ENCODE data around the gene RAB21.
"Not testable (repeated sequence)": the region's sequence is repeated elsewhere in the genome, so short reads cannot be mapped to it uniquely, and the experiment has no call there.

DNA sequence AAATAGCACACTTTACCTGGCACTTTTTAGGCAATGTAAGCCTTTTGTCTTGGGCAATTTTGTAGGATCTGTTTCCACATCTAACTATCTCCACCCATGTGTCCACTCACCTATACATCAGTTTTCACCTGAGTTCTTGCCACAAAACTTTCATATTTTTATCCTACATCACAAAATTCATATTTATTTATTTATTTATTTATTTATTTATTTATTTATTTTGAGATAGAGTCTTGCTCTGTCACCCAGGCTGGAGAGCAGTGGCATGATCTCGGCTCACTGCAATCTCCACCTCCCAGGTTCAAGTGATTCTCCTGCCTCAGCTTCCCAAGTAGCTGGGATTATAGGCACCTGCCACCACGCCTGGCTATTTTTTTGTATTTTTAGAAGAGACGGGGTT, 67.4 kb downstream of the RAB21 start:
- TF ChIP-seq, protein P1, sequence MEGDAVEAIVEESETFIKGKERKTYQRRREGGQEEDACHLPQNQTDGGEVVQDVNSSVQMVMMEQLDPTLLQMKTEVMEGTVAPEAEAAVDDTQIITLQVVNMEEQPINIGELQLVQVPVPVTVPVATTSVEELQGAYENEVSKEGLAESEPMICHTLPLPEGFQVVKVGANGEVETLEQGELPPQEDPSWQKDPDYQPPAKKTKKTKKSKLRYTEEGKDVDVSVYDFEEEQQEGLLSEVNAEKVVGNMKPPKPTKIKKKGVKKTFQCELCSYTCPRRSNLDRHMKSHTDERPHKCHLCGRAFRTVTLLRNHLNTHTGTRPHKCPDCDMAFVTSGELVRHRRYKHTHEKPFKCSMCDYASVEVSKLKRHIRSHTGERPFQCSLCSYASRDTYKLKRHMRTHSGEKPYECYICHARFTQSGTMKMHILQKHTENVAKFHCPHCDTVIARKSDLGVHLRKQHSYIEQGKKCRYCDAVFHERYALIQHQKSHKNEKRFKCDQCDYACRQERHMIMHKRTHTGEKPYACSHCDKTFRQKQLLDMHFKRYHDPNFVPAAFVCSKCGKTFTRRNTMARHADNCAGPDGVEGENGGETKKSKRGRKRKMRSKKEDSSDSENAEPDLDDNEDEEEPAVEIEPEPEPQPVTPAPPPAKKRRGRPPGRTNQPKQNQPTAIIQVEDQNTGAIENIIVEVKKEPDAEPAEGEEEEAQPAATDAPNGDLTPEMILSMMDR (IDR thresholded peaks at IDR 0.05 in 8 of 11, conservative IDR thresholded peaks at IDR 0.05 in 3 of 11): not testable (repeated sequence)
- TF ChIP-seq POLR2A, POLR2AphosphoS5 (IDR thresholded peaks at IDR 0.05): not testable (repeated sequence)
